ENCODE data around the gene BATF. TPM values are rescaled to one million over a fixed set of nuclear protein-coding genes. Genes with fewer than 3 reads are reported as not detected.
A peak's percentile ranks its signal among the peaks of the same experiment; 100 is the strongest.

The BATF gene
- total and polyA plus RNA-seq, 2 donors from 2014 or later = 1.6 to 3.7 TPM

DNA sequence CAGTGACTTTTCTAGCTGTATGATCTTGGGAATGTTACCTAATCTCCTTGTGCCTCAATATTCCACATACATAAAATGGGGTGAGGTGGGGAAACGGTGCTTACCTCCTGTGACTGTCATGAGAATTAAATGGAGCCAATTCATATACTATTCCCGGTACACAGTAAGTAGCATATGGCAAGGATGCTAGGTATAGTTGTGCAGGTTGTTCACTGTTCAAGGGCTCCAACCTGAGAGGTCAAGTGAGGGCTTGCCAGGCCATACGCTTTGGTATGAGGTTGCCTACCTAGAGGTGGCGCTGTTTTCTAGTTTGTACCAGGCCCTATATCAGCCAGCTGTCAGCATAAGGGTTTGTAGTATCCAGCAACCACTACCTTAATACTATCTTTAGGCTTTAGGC lies 3.6 kb upstream of the BATF start:
- Histone ChIP-seq H3K27ac (ENCODE audit: low read depth in 2 of 2, low read length in 2 of 2) (no peak overlapping the region), H3K36me3 (ENCODE audit: control insufficient read depth in 2 of 3, insufficient read depth in 3 of 3, low read length in 3 of 3) (no peaks in the 10 kb centered on the region), H3K4me3 (ENCODE audit: low read length in 3 of 3) (no peak overlapping the region), H3K9me3 (ENCODE audit: control insufficient read depth in 2 of 3, insufficient read depth in 1 of 3, low read length in 3 of 3) (no peaks in the 10 kb centered on the region), H3K27me3 (ENCODE audit: control insufficient read depth, insufficient read depth, low read length) (no peaks in the 10 kb centered on the region), H3K4me1 (ENCODE audit: control insufficient read depth in 2 of 3, insufficient read depth in 2 of 3, low read depth in 1 of 3, low read length in 3 of 3) (no peaks in the 10 kb centered on the region), H3K9ac (ENCODE audit: low read length in 3 of 3) (no peak overlapping the region)
- TF ChIP-seq, protein P1, sequence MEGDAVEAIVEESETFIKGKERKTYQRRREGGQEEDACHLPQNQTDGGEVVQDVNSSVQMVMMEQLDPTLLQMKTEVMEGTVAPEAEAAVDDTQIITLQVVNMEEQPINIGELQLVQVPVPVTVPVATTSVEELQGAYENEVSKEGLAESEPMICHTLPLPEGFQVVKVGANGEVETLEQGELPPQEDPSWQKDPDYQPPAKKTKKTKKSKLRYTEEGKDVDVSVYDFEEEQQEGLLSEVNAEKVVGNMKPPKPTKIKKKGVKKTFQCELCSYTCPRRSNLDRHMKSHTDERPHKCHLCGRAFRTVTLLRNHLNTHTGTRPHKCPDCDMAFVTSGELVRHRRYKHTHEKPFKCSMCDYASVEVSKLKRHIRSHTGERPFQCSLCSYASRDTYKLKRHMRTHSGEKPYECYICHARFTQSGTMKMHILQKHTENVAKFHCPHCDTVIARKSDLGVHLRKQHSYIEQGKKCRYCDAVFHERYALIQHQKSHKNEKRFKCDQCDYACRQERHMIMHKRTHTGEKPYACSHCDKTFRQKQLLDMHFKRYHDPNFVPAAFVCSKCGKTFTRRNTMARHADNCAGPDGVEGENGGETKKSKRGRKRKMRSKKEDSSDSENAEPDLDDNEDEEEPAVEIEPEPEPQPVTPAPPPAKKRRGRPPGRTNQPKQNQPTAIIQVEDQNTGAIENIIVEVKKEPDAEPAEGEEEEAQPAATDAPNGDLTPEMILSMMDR (IDR thresholded peaks at IDR 0.05; ENCODE audit: borderline replicate concordance, extremely low read depth, insufficient read depth) = peak; percentile 4
- FAIRE-seq (no peak), DNase-seq (no peak)
- intact Hi-C loops (cut with DNase I) = no loop called here

DNA sequence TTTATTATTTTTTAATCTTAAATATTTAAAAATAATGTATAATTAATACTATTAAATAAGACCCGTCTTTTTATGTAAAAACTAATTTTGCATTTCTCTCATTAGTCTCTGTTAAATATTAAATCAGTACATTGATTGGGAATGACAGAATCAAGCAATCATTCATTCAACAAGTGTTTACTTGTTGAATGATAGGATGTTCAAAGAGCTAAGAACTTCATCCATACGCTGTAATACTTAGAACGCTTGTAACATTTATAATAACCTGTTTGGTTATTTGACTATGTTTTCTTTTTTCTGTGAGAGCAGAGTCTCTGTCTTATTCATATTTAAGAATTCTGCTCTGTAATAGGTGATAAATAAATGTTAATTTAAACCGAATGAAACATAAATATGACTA lies 2.9 kb upstream of the BATF start:
- TF ChIP-seq, protein P1 (IDR thresholded peaks at IDR 0.05; ENCODE audit: borderline replicate concordance, extremely low read depth, insufficient read depth) = no peak
- DNase-seq (no peak), FAIRE-seq (no peak)
- Histone ChIP-seq H3K27ac (ENCODE audit: low read depth in 2 of 2, low read length in 2 of 2) (no peak overlapping the region), H3K9ac (ENCODE audit: low read length in 3 of 3) (no peak overlapping the region), H3K27me3 (ENCODE audit: control insufficient read depth, insufficient read depth, low read length) (no peaks in the 10 kb centered on the region), H3K36me3 (ENCODE audit: control insufficient read depth in 2 of 3, insufficient read depth in 3 of 3, low read length in 3 of 3) (no peaks in the 10 kb centered on the region), H3K9me3 (ENCODE audit: control insufficient read depth in 2 of 3, insufficient read depth in 1 of 3, low read length in 3 of 3) (no peaks in the 10 kb centered on the region), H3K4me1 (ENCODE audit: control insufficient read depth in 2 of 3, insufficient read depth in 2 of 3, low read depth in 1 of 3, low read length in 3 of 3) (peaks cover 0 to 5% (median 0%) of the 10 kb centered on the region in 3 donors), H3K4me3 (ENCODE audit: low read length in 3 of 3) (no peak overlapping the region)
- intact Hi-C loops (cut with DNase I) = no loop called here

DNA sequence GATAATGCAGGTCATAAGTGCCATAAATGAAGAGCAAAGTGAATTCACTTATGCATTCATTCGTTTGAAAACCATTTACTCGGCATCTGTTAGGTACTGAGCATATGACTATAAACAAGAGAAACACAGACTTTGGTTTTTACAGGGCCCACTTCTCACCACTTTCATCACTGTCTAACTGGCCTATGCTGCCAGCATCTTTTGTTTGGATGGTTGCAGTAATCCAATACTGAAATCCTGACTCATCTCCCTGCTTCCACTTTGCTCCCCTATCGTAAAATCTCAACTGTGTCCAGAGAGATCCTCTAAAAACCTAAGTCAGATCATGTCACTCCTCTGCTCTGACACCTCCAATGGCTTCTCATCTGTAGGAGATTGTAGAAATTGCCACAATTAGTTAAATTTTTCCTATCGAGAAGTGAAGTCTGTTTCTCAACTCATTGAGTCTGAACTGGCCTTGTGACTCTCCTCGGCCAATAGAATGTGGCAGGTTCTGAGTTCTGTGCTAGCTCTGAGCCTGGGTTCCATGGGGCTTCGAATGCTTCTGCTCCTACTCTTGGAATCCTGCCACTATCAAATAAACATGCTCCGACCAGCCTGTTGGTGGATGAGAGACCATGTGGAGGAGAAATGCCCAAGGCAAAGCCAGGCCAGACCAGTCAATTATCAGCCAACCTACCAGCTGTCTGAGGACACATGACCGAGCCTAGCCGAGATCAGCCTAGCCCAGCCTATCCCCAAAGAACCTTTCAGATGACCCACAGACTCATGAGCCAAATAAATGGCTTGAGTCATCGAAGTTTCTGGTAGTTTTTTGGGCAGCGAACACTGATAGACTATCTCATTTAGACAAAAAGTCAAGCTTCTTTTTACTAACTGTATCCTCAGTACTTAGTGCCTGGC lies 2.2 kb upstream of the BATF start:
- H3K9ac ChIP-seq (ENCODE audit: low read length in 3 of 3) = no peak overlapping the region
- H3K4me1 ChIP-seq (ENCODE audit: control insufficient read depth in 2 of 3, insufficient read depth in 2 of 3, low read depth in 1 of 3, low read length in 3 of 3) = peaks cover 0 to 5% (median 0%) of the 10 kb centered on the region in 3 donors

More for the DNA sequence above, 2.2 kb upstream of the BATF start:
- FAIRE-seq (no peak), DNase-seq (no peak)
- Histone ChIP-seq H3K27me3 (ENCODE audit: control insufficient read depth, insufficient read depth, low read length) (no peaks in the 10 kb centered on the region), H3K27ac (ENCODE audit: low read depth in 2 of 2, low read length in 2 of 2) (no peak overlapping the region), H3K4me3 (ENCODE audit: low read length in 3 of 3) (no peak overlapping the region), H3K36me3 (ENCODE audit: control insufficient read depth in 2 of 3, insufficient read depth in 3 of 3, low read length in 3 of 3) (no peaks in the 10 kb centered on the region), H3K9me3 (ENCODE audit: control insufficient read depth in 2 of 3, insufficient read depth in 1 of 3, low read length in 3 of 3) (no peaks in the 10 kb centered on the region)
- TF ChIP-seq, protein P1 (IDR thresholded peaks at IDR 0.05; ENCODE audit: borderline replicate concordance, extremely low read depth, insufficient read depth) = no peak
- intact Hi-C loops (cut with DNase I) = no loop called here

All from kidney (tissue), 14 donors.